GM23338 (cell line): ENCODE data around the gene MAP4K4. TPM values are rescaled to one million over a fixed set of nuclear protein-coding genes. Genes with fewer than 3 reads are reported as not detected.

Source experiments
- ATAC-seq: fragments of 200-7000 bp; cut with Tn5 transposase; 3 replicates; pipeline ENCODE4 v1.9.1; 2020
- DNase-seq: peaks from one replicate; pipeline ENCODE4 v3.0.0-alpha.2; 2015; ENCODE audit warnings: low spot score
- H2AFZ ChIP-seq: fragments of 200-600 bp; sonication (generic); 2 replicates; pipeline ENCODE4 v1.8.0; 2016; ENCODE audit warnings: antibody characterized with exemption, mild to moderate bottlenecking, moderate library complexity
- H3F3A ChIP-seq: fragments of 200-600 bp; sonication (generic); replicated peaks from 2 replicates; pipeline ENCODE4 v1.8.0; 2017; ENCODE audit warnings: antibody characterized with exemption, mixed run types, low read depth
- H3K27ac ChIP-seq: fragments of 200-600 bp; sonication (generic); 2 replicates; pipeline ENCODE4 v1.6.1; 2016; ENCODE audit warnings: low read depth
- H3K27me3 ChIP-seq: fragments of 200-600 bp; sonication (generic); 2 replicates; pipeline ENCODE4 v1.8.0; 2016; ENCODE audit warnings: mild to moderate bottlenecking, mixed run types, moderate library complexity; ENCODE audit not compliant: insufficient read depth
- H3K36me3 ChIP-seq: fragments of 200-600 bp; sonication (generic); 2 replicates; pipeline ENCODE4 v1.8.0; 2016; ENCODE audit warnings: mild to moderate bottlenecking; ENCODE audit not compliant: insufficient read depth
- H3K4me1 ChIP-seq: fragments of 200-600 bp; sonication (generic); 2 replicates; pipeline ENCODE4 v1.8.0; 2016; ENCODE audit warnings: mild to moderate bottlenecking, moderate library complexity; ENCODE audit not compliant: insufficient read depth
- H3K4me2 ChIP-seq: fragments of 200-600 bp; sonication (generic); 2 replicates; pipeline ENCODE4 v1.7.1; 2017; ENCODE audit warnings: mixed run types
- H3K4me3 ChIP-seq: fragments of 200-600 bp; sonication (generic); 2 replicates; pipeline ENCODE4 v1.6.1; 2016; ENCODE audit warnings: mixed run types
- H3K79me2 ChIP-seq: fragments of 200-600 bp; sonication (generic); replicated peaks from 2 replicates; pipeline ENCODE4 v1.8.0; 2017; ENCODE audit warnings: mild to moderate bottlenecking; ENCODE audit not compliant: insufficient read depth
- H3K9me2 ChIP-seq: fragments of 200-600 bp; sonication (generic); 2 replicates; pipeline ENCODE4 v1.8.0; 2017; ENCODE audit not compliant: insufficient read depth
- H4K20me1 ChIP-seq: fragments of 200-600 bp; sonication (generic); replicated peaks from 2 replicates; pipeline ENCODE4 v1.8.0; 2017; ENCODE audit warnings: mild to moderate bottlenecking; ENCODE audit not compliant: insufficient read depth
- H3K27ac Mint-ChIP-seq: 2 replicates; pipeline ENCODE4 v1.8.0; 2020; ENCODE audit warnings: inconsistent platforms, mild to moderate bottlenecking, moderate library complexity, mixed read lengths
- H3K27me3 Mint-ChIP-seq: 3 replicates; pipeline ENCODE4 v1.8.0; 2022; ENCODE audit warnings: low read depth, mild to moderate bottlenecking, moderate library complexity, mixed read lengths, inconsistent platforms; ENCODE audit not compliant: insufficient read depth, poor library complexity
- H3K36me3 Mint-ChIP-seq: 3 replicates; pipeline ENCODE4 v1.8.0; 2021; ENCODE audit warnings: low read depth, mild to moderate bottlenecking, inconsistent platforms, moderate library complexity, mixed read lengths
- H3K4me1 Mint-ChIP-seq: 3 replicates; pipeline ENCODE4 v1.8.0; 2020; ENCODE audit warnings: mild to moderate bottlenecking, inconsistent platforms, mixed read lengths
- H3K4me3 Mint-ChIP-seq: 3 replicates; pipeline ENCODE4 v1.8.0; 2021; ENCODE audit warnings: moderate library complexity, mild to moderate bottlenecking, inconsistent platforms, mixed read lengths
- H3K9me3 Mint-ChIP-seq: 3 replicates; pipeline ENCODE4 v1.8.0; 2020; ENCODE audit warnings: moderate library complexity, mild to moderate bottlenecking, inconsistent platforms, mixed read lengths
- CREB1 ChIP-seq: fragments of 250-450 bp; sonication (Bioruptor Pico); IDR thresholded peaks from 2 replicates; pipeline ENCODE4 v1.5.0; 2020; ENCODE audit warnings: low read depth, mild to moderate bottlenecking, moderate library complexity
- EZH2 ChIP-seq: fragments of 200-600 bp; sonication (generic); IDR thresholded peaks from one replicate; pipeline ENCODE4 v1.8.0; 2017; ENCODE audit warnings: antibody characterized with exemption, mild to moderate bottlenecking, low read depth; ENCODE audit not compliant: unreplicated experiment
- EZH2phosphoT487 ChIP-seq: fragments of 200-600 bp; sonication (generic); IDR thresholded peaks from one replicate; pipeline ENCODE4 v1.8.1; 2018; ENCODE audit warnings: antibody characterized with exemption; ENCODE audit not compliant: unreplicated experiment
- NANOG ChIP-seq: IDR thresholded peaks from 2 replicates; pipeline ENCODE4 v1.6.1; 2016; ENCODE audit warnings: antibody characterized with exemption, borderline replicate concordance
- STAT1 ChIP-seq: IDR thresholded peaks from one replicate; pipeline ENCODE4 v1.6.1; 2016; ENCODE audit warnings: antibody characterized with exemption; ENCODE audit not compliant: unreplicated experiment
- ZNF114 ChIP-seq: fragments of 250-450 bp; sonication (Bioruptor Pico); IDR thresholded peaks from 2 replicates; pipeline ENCODE4 v1.5.0; 2020; ENCODE audit warnings: mild to moderate bottlenecking, moderate library complexity
- ZNF331 ChIP-seq: fragments of 250-450 bp; sonication (Bioruptor Pico); IDR thresholded peaks from 2 replicates; pipeline ENCODE4 v1.5.0; 2020; ENCODE audit warnings: low read depth, mild to moderate bottlenecking, moderate library complexity
- polyA plus RNA-seq: library from polyadenylated mRNA; unstranded; fragments of >200 nt; fragmentation: Nextera tagmentation; extraction: Ambion mirVana; gene quantifications from 2 replicates; pipeline ENCODE4 v1.2.1, GENCODE V29; 2016
- total RNA-seq: library from RNA; depleted of rRNA; stranded (reverse); fragments of >200 nt; shearing (Covaris generic); gene quantifications from 2 replicates; pipeline ENCODE4 v1.2.3, GENCODE V29; 2014
- TF ChIP-seq, protein P1 (sequence below): fragments of 250-450 bp; sonication (Bioruptor Pico); IDR thresholded peaks from 2 replicates; pipeline ENCODE4 v1.5.0; 2020; ENCODE audit warnings: mild to moderate bottlenecking, moderate library complexity

MAP4K4 gene
- total and polyA plus RNA-seq, 2 experiments from 2014 or later: 34.6 to 99.2 TPM

- Histone ChIP-seq H3K27ac (no peak overlapping the region), H3K4me3 (no peak overlapping the region), H3K79me2 (0 out of 2 replicates have a peak, but pooled peaks cover 4% of the 10 kb centered on the region), H3F3A (no peaks in the 10 kb centered on the region), H4K20me1 (no peaks in the 10 kb centered on the region; the same call in 1 of the 2 replicates), H3K36me3 (peaks cover 9% of the 10 kb centered on the region; the same call in 1 of the 2 replicates), H2AFZ (no peak overlapping the region), H3K27me3 (no peaks in the 10 kb centered on the region), H3K4me2 (no peak overlapping the region), H3K4me1 (no peaks in the 10 kb centered on the region), H3K9me2 (no peaks in the 10 kb centered on the region)
- Mint-ChIP-seq H3K4me1 (peaks cover 5% of the 10 kb centered on the region; the same call in 2 of the 3 replicates), H3K27ac (no peak overlapping the region), H3K36me3 (peaks cover 11% of the 10 kb centered on the region), H3K4me3 (no peak overlapping the region), H3K27me3 (no peaks in the 10 kb centered on the region), H3K9me3 (no peaks in the 10 kb centered on the region)
- TF ChIP-seq EZH2phosphoT487: no peak
- TF ChIP-seq, protein P1, sequence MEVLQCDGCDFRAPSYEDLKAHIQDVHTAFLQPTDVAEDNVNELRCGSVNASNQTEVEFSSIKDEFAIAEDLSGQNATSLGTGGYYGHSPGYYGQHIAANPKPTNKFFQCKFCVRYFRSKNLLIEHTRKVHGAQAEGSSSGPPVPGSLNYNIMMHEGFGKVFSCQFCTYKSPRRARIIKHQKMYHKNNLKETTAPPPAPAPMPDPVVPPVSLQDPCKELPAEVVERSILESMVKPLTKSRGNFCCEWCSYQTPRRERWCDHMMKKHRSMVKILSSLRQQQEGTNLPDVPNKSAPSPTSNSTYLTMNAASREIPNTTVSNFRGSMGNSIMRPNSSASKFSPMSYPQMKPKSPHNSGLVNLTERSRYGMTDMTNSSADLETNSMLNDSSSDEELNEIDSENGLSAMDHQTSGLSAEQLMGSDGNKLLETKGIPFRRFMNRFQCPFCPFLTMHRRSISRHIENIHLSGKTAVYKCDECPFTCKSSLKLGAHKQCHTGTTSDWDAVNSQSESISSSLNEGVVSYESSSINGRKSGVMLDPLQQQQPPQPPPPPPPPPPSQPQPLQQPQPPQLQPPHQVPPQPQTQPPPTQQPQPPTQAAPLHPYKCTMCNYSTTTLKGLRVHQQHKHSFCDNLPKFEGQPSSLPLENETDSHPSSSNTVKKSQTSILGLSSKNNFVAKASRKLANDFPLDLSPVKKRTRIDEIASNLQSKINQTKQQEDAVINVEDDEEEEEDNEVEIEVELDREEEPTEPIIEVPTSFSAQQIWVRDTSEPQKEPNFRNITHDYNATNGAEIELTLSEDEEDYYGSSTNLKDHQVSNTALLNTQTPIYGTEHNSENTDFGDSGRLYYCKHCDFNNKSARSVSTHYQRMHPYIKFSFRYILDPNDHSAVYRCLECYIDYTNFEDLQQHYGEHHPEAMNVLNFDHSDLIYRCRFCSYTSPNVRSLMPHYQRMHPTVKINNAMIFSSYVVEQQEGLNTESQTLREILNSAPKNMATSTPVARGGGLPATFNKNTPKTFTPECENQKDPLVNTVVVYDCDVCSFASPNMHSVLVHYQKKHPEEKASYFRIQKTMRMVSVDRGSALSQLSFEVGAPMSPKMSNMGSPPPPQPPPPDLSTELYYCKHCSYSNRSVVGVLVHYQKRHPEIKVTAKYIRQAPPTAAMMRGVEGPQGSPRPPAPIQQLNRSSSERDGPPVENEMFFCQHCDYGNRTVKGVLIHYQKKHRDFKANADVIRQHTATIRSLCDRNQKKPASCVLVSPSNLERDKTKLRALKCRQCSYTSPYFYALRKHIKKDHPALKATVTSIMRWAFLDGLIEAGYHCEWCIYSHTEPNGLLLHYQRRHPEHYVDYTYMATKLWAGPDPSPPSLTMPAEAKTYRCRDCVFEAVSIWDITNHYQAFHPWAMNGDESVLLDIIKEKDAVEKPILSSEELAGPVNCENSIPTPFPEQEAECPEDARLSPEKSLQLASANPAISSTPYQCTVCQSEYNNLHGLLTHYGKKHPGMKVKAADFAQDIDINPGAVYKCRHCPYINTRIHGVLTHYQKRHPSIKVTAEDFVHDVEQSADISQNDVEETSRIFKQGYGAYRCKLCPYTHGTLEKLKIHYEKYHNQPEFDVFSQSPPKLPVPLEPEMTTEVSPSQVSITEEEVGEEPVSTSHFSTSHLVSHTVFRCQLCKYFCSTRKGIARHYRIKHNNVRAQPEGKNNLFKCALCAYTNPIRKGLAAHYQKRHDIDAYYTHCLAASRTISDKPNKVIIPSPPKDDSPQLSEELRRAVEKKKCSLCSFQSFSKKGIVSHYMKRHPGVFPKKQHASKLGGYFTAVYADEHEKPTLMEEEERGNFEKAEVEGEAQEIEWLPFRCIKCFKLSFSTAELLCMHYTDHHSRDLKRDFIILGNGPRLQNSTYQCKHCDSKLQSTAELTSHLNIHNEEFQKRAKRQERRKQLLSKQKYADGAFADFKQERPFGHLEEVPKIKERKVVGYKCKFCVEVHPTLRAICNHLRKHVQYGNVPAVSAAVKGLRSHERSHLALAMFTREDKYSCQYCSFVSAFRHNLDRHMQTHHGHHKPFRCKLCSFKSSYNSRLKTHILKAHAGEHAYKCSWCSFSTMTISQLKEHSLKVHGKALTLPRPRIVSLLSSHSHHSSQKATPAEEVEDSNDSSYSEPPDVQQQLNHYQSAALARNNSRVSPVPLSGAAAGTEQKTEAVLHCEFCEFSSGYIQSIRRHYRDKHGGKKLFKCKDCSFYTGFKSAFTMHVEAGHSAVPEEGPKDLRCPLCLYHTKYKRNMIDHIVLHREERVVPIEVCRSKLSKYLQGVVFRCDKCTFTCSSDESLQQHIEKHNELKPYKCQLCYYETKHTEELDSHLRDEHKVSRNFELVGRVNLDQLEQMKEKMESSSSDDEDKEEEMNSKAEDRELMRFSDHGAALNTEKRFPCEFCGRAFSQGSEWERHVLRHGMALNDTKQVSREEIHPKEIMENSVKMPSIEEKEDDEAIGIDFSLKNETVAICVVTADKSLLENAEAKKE (CRISPR knock-in tag): no peak
- no peak for ATAC-seq
- DNase-seq: no peak
Measured at GRCh38 chr2:101850991-101851390, 153.5 kb downstream of the MAP4K4 start.

GRCh38 chr2:101852824-101853223 is 155.3 kb downstream of the MAP4K4 start:
- H3K4me1 ChIP-seq: no peaks in the 10 kb centered on the region; the same call in 1 of the 2 replicates
- H3K9me2 ChIP-seq: no peaks in the 10 kb centered on the region
- no peak overlapping the region for H3K4me3 ChIP-seq
- Mint-ChIP-seq H3K4me3 (no peak overlapping the region), H3K27ac (no peak overlapping the region), H3K27me3 (no peaks in the 10 kb centered on the region), H3K4me1 (peaks cover 10% of the 10 kb centered on the region), H3K9me3 (no peaks in the 10 kb centered on the region), H3K36me3 (peaks cover 12% of the 10 kb centered on the region)
- no peaks in the 10 kb centered on the region for H3F3A ChIP-seq
- H3K36me3 ChIP-seq: peaks cover 5% of the 10 kb centered on the region; the same call in 1 of the 2 replicates
- H2AFZ ChIP-seq: no peak overlapping the region
- H4K20me1 ChIP-seq: 0 out of 2 replicates have a peak, but pooled peaks cover 3% of the 10 kb centered on the region
- no peak overlapping the region for H3K27ac ChIP-seq
- TF ChIP-seq ZNF114 (CRISPR knock-in tag): no peak
- TF ChIP-seq ZNF331 (CRISPR knock-in tag): no peak
- TF ChIP-seq STAT1: no peak
- no peak for TF ChIP-seq NANOG
- TF ChIP-seq EZH2: no peak
- TF ChIP-seq CREB1 (CRISPR knock-in tag): no peak
- DNase-seq (no peak), ATAC-seq (no peak)
- H3K79me2 ChIP-seq: 0 out of 2 replicates have a peak, but pooled peaks cover 3% of the 10 kb centered on the region
- no peak overlapping the region for H3K4me2 ChIP-seq
- H3K27me3 ChIP-seq: no peaks in the 10 kb centered on the region
